Measurements from ENCODE around the gene ATP6V1B1. TPM values are rescaled to one million over a fixed set of nuclear protein-coding genes. Genes with fewer than 3 reads are reported as not detected.
A peak's percentile ranks its signal among the peaks of the same experiment; 100 is the strongest.

The ATP6V1B1 gene
- total RNA-seq, 1 experiment from 2014 or later = 0.93 TPM

GRCh38 chr2:70901227-70902066, 34.3 kb upstream of the ATP6V1B1 start:
- no peak for DNase-seq (ENCODE audit: low spot score)

- DNase-seq (ENCODE audit: low spot score) = no peak
These were observed 33.6 kb upstream of the ATP6V1B1 start for GRCh38 chr2:70902067-70902442.

- no peak for DNase-seq (ENCODE audit: low spot score)
These were observed 33.1 kb upstream of the ATP6V1B1 start for GRCh38 chr2:70902579-70902978.

- no peak for DNase-seq (ENCODE audit: low spot score)
These were observed 32.5 kb upstream of the ATP6V1B1 start for GRCh38 chr2:70903171-70903570.

- no peak for DNase-seq (ENCODE audit: low spot score)
These were observed 31.9 kb upstream of the ATP6V1B1 start for GRCh38 chr2:70903641-70904340.

GRCh38 chr2:70904371-70905216, 31.1 kb upstream of the ATP6V1B1 start:
- no peak for DNase-seq (ENCODE audit: low spot score)

- DNase-seq (ENCODE audit: low spot score) = no peak
These were observed 30.0 kb upstream of the ATP6V1B1 start for GRCh38 chr2:70905443-70906421.

DNA sequence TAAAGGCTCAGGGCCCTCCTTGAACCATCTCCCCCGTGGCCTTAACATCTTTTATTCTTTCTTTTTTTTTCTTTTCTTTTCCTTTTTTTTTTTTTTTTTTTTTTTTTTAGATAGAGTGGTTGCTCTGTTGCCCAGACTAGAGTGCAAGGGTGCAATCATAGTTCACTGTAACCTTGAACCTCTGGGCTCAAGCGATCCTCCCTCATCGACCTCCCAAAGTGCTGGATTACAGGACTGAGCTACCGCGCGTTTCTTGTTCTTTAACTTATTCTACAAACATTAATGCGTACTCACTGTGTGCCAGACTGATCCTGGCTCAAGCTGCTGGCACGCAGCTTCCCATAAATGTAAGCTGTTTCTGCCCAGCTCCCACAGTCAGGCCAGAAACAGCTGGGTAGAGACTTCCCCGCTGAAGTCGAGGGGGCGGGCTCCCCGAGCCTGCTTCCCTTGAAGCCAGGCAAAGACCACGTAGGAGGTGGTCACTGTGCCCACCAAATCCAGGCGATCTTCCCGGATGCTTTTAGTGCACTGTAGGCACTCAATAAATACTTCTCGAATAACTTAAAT, 29.2 kb upstream of the ATP6V1B1 start:
- no peak for DNase-seq (ENCODE audit: low spot score)

- DNase-seq (ENCODE audit: low spot score) = no peak
These were observed 28.3 kb upstream of the ATP6V1B1 start for GRCh38 chr2:70907130-70908057.

DNA sequence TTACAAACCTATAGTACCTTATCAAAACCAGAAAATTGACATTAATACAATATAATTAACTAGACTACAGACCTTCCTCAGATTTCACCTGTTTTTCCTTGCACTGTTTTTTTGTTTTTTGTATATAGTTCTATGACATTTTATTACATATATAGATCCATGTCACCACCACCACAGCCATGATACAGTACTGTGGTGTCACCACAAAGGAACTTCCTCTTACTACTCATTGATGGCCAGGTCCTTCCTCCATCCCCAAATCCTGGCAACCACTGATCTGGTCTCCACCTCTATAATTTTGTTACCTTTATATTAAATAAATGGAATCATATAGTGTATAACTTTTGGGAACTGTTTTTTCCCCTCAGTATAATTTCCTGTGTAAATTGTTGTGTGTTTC, 19.4 kb upstream of the ATP6V1B1 start:
- DNase-seq (ENCODE audit: low spot score) = no peak

DNA sequence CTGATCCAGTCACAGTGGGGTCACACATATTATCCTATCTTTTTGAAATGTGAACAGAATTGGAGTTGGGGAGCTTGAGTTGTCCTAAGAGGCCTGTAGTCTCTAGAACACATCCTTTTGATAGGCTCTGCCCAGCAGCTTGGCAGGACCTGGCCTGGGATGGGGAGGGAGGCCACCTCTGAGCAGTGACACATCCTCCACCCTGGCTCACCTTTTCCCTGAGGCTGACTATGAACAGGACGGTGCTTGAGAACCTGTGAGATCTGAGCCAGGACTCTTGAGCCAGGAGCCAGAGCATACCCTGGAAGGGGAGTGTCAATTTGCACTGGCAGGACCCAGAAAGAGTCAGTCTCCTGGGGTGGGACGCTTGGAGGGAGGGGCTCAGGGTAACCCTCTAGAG, 17.7 kb upstream of the ATP6V1B1 start:
- DNase-seq (ENCODE audit: low spot score) = no peak

- peak; percentile 81 for DNase-seq (ENCODE audit: low spot score)
These were observed 15.9 kb upstream of the ATP6V1B1 start for GRCh38 chr2:70919672-70920366.

- DNase-seq (ENCODE audit: low spot score) = no peak
These were observed 15.4 kb upstream of the ATP6V1B1 start for GRCh38 chr2:70920367-70920715.

DNA sequence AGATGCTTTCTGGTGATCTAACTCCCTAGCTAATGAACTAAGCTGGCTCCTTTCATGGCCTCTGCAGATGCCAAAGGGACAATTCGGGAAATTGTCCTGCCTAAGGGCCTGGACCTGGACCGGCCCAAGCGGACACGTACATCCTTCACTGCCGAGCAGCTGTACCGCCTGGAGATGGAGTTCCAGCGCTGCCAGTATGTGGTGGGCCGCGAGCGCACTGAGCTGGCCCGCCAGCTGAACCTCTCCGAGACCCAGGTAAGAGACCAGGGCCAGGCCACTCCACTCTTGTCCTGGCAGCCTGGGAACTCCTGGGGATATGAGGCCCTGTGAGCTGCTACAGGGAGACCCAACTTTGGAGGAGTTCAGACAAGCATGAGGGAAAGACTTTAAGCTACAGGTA, 14.7 kb upstream of the ATP6V1B1 start:
- no peak for DNase-seq (ENCODE audit: low spot score)

- DNase-seq (ENCODE audit: low spot score) = no peak
These were observed 13.9 kb upstream of the ATP6V1B1 start for GRCh38 chr2:70921839-70922234.

DNA sequence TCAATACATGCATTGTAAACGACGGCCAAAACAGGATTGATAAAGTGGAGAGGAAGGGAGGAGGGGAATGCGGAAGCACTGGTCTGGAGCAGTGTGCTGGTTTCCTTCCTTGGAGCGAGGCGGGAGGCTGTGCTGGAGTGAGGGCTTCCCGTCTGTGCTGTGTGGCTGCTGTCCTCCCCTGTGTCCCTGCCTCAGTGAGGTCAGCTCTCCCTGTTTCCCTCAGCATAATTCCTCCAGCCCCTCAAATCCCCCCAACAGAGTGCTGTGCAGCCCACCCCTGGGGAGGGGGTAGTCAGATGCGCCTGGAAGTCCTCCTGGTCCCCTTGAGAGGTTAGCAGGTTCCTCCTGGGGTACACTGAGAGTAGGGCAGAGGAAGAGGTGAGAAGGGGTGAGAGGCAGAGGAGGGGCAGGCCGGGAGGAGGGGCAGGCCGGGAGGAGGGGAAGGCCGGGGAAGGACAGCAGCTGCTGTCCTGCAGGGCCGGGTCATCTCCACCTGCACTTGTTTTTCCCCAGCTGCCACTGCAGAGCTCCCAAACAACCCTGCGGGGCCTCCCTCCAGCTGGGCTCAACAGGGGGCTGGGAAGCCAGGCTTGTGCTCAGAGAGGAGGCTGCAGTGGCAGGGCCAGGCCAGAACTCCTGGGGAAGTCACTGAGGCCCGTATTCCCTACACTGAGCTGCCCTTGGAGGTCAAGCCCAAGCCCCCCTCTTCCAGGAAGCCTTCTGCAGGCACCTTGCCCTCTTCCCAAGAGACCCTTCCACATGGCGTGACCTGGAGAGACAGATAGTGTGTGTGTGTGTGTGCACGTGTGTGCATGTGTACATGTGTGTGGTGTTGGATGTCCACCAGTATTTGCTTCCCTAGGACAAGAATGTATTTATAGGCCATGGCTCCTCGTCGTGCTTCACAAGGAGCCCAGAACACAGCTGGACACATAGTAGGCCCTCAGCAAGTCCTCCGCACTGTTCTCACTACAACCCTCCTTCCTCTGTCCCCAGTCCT, 13.2 kb upstream of the ATP6V1B1 start:
- no peak for DNase-seq (ENCODE audit: low spot score)

DNA sequence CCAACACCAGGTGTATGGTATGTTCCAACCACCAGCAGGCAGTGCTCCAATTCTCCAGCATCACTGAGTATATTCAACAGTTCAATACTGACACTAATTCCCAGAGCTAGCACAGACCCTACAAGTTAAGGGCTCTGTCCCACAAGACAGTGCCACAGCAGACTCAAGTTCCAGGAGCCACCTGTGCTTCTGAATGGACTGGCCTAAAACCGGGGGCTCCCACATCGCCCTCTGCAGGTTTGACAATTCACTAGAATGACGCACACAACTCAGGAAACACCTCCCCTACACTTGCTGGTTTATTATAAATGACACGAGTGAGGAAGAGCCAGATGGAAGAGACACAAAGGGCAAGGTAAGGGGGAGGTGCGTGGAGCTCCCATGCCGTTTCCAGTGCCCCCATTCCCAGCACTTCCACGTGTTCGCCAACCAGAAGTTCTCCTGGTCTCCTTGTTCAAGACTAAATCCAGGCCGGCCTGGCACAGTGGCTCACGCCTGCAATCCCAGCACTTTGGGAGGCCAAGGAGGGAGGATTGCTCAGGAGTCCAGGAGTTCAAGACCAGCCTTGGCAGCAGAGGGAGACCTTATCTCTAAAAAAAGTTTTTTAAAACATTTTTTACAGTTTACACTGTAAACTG, 12.2 kb upstream of the ATP6V1B1 start:
- no peak for DNase-seq (ENCODE audit: low spot score)
